ENCODE data around the gene VIPR1.

The VIPR1 gene

DNA sequence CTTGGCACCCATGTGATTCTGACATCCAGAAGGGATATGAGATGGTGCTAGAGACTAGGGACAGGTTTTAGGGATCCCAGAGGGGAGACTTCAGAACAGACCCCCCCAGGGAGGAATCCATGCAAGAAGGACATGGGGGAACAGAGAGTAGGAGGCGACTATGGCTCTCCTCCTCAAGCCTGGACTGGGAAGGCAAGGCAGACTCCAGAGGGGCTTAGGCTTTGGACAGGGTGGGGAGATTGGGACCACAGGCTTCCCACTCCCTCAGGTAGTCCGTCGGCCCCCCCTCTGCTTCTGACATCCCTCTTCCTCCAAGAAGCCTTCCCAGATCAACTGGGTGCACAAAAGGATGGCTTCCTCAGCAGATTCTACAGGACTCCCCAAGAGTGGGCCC is 3.0 kb upstream of the VIPR1 start:
- H3K4me3 ChIP-seq (ENCODE audit: low read length) = no peak overlapping the region
- H3K27me3 ChIP-seq (replicated peaks; ENCODE audit: insufficient read depth, low read length) = peaks cover 11% of the 10 kb centered on the region; the same call in 1 of the 2 replicates
- H3K4me2 ChIP-seq (ENCODE audit: low read depth, low read length) = no peak overlapping the region
- no peaks in the 10 kb centered on the region for H3K9me2 ChIP-seq (replicated peaks; ENCODE audit: insufficient read depth, low read length)
- H3K9me3 ChIP-seq (replicated peaks; ENCODE audit: insufficient read depth, low read length) = no peaks in the 10 kb centered on the region
- no peak overlapping the region for H3K9ac ChIP-seq (ENCODE audit: low read length)
- no peak for DNase-seq
- no peaks in the 10 kb centered on the region; the same call in 1 of the 2 replicates for H3K36me3 ChIP-seq (replicated peaks; ENCODE audit: insufficient read depth, low read length)
- H3K79me2 ChIP-seq (ENCODE audit: low read length) = no peaks in the 10 kb centered on the region
- H3K27ac ChIP-seq (ENCODE audit: low read length) = no peak overlapping the region
- TF ChIP-seq EZH2phosphoT487 (IDR thresholded peaks at IDR 0.05; ENCODE audit: low read length) = no peak
- TF ChIP-seq, protein P1, sequence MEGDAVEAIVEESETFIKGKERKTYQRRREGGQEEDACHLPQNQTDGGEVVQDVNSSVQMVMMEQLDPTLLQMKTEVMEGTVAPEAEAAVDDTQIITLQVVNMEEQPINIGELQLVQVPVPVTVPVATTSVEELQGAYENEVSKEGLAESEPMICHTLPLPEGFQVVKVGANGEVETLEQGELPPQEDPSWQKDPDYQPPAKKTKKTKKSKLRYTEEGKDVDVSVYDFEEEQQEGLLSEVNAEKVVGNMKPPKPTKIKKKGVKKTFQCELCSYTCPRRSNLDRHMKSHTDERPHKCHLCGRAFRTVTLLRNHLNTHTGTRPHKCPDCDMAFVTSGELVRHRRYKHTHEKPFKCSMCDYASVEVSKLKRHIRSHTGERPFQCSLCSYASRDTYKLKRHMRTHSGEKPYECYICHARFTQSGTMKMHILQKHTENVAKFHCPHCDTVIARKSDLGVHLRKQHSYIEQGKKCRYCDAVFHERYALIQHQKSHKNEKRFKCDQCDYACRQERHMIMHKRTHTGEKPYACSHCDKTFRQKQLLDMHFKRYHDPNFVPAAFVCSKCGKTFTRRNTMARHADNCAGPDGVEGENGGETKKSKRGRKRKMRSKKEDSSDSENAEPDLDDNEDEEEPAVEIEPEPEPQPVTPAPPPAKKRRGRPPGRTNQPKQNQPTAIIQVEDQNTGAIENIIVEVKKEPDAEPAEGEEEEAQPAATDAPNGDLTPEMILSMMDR (IDR thresholded peaks at IDR 0.05; ENCODE audit: low read length) = no peak
- TF ChIP-seq EZH2 (optimal IDR thresholded peaks at IDR 0.05; ENCODE audit: low read depth, low read length) = no peak
- no peak overlapping the region for H2AFZ ChIP-seq (ENCODE audit: low read length)
- H3F3A ChIP-seq (ENCODE audit: insufficient read depth, low read length) = no peaks in the 10 kb centered on the region
- H3K4me1 ChIP-seq (ENCODE audit: low read length) = peaks cover 8% of the 10 kb centered on the region; the same call in 1 of the 2 replicates
- no peaks in the 10 kb centered on the region for H4K20me1 ChIP-seq (ENCODE audit: insufficient read depth, low read length)

DNA sequence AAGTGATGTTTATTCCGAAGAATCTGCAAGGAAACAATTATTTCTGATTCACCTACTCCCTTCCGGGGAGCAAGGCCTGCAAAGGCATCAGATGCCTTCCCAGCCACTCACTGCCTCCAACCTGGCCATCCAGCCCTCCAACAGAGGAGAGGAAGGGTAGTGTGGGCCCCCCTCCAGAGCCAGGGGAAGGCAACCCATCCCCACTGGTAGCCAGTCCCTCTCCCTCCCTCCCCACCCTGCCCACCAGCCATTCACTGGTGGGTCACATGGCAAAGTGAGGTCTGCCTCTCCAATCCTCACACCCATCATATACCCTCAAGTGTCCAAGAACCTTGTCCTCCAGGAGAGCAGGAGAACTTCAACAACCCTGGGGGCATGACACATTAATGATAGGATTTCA is 2.4 kb upstream of the VIPR1 start:
- no peak overlapping the region for H3K27ac ChIP-seq (ENCODE audit: low read length)
- no peak overlapping the region for H2AFZ ChIP-seq (ENCODE audit: low read length)
- H3K4me1 ChIP-seq (ENCODE audit: low read length) = peaks cover 8% of the 10 kb centered on the region; the same call in 1 of the 2 replicates
- TF ChIP-seq EZH2phosphoT487 (IDR thresholded peaks at IDR 0.05; ENCODE audit: low read length) (no peak), EZH2 (optimal IDR thresholded peaks at IDR 0.05; ENCODE audit: low read depth, low read length) (no peak)
- TF ChIP-seq, protein P1 (IDR thresholded peaks at IDR 0.05; ENCODE audit: low read length) = no peak
- no peak for DNase-seq
- no peaks in the 10 kb centered on the region for H3K9me2 ChIP-seq (replicated peaks; ENCODE audit: insufficient read depth, low read length)
- no peaks in the 10 kb centered on the region for H3K79me2 ChIP-seq (ENCODE audit: low read length)
- H3K9me3 ChIP-seq (replicated peaks; ENCODE audit: insufficient read depth, low read length) = no peaks in the 10 kb centered on the region
- H3K4me2 ChIP-seq (ENCODE audit: low read depth, low read length) = no peak overlapping the region
- H3K36me3 ChIP-seq (replicated peaks; ENCODE audit: insufficient read depth, low read length) = no peaks in the 10 kb centered on the region
- H3K4me3 ChIP-seq (ENCODE audit: low read length) = no peak overlapping the region
- H3F3A ChIP-seq (ENCODE audit: insufficient read depth, low read length) = no peaks in the 10 kb centered on the region
- no peaks in the 10 kb centered on the region for H4K20me1 ChIP-seq (ENCODE audit: insufficient read depth, low read length)
- H3K9ac ChIP-seq (ENCODE audit: low read length) = no peak overlapping the region
- peaks cover 11% of the 10 kb centered on the region; the same call in 1 of the 2 replicates for H3K27me3 ChIP-seq (replicated peaks; ENCODE audit: insufficient read depth, low read length)

DNA sequence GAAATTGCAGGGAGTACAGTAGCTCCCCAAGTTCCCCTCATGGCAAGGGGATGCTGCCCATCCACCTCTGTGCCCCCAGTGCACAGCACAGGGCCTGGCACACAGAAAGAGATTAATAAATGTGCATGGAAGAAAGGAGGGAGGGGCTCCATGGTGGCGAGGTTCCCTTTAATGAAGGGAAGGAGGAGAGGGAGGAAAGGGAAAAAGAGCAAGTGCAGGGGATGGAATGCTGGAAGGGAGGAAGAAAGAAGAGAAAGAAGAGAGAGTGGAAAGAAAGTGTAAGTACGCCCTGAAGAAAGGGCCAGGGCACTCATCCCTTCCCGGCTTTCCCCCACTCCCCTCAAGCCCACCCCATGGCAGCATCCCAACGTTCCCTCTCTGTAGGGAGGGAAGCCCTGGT is 1.5 kb upstream of the VIPR1 start:
- no peaks in the 10 kb centered on the region for H3K9me3 ChIP-seq (replicated peaks; ENCODE audit: insufficient read depth, low read length)
- TF ChIP-seq EZH2 (optimal IDR thresholded peaks at IDR 0.05; ENCODE audit: low read depth, low read length) (no peak), EZH2phosphoT487 (IDR thresholded peaks at IDR 0.05; ENCODE audit: low read length) (no peak)
- TF ChIP-seq, protein P1 (IDR thresholded peaks at IDR 0.05; ENCODE audit: low read length) = no peak
- no peak overlapping the region for H3K4me3 ChIP-seq (ENCODE audit: low read length)
- H3K4me1 ChIP-seq (ENCODE audit: low read length) = peaks cover 8% of the 10 kb centered on the region; the same call in 1 of the 2 replicates
- peaks cover 11% of the 10 kb centered on the region; the same call in 1 of the 2 replicates for H3K27me3 ChIP-seq (replicated peaks; ENCODE audit: insufficient read depth, low read length)
- H3K36me3 ChIP-seq (replicated peaks; ENCODE audit: insufficient read depth, low read length) = no peaks in the 10 kb centered on the region
- H2AFZ ChIP-seq (ENCODE audit: low read length) = no peak overlapping the region
- H3K9me2 ChIP-seq (replicated peaks; ENCODE audit: insufficient read depth, low read length) = no peaks in the 10 kb centered on the region
- no peak overlapping the region for H3K27ac ChIP-seq (ENCODE audit: low read length)
- no peak overlapping the region for H3K9ac ChIP-seq (ENCODE audit: low read length)
- H4K20me1 ChIP-seq (ENCODE audit: insufficient read depth, low read length) = no peaks in the 10 kb centered on the region
- H3K4me2 ChIP-seq (ENCODE audit: low read depth, low read length) = peak overlapping the region; percentile 70; the same call in 1 of the 2 replicates
- H3F3A ChIP-seq (ENCODE audit: insufficient read depth, low read length) = no peaks in the 10 kb centered on the region
- no peaks in the 10 kb centered on the region for H3K79me2 ChIP-seq (ENCODE audit: low read length)
- no peak for DNase-seq
